ENCODE measurements around the gene BBS2. TPM values are rescaled to one million over a fixed set of nuclear protein-coding genes. Genes with fewer than 3 reads are reported as not detected.
A peak's percentile ranks its signal among the peaks of the same experiment; 100 is the strongest.

Gene BBS2
- total and polyA plus RNA-seq, 2 of the 13 experiments (the other 11 are each of a cell fraction or from before 2014, with no cell fraction given), result 59.7 to 68.3 TPM

- TF ChIP-seq HMG20A (CRISPR knock-in tag; IDR thresholded peaks at IDR 0.05; ENCODE audit: borderline replicate concordance) (no peak), RORA (CRISPR knock-in tag; IDR thresholded peaks at IDR 0.05) (no peak), NAIF1 (CRISPR knock-in tag; IDR thresholded peaks at IDR 0.05; ENCODE audit: borderline replicate concordance) (peak; percentile 56; the same call in 1 of the 2 replicates), ZNF101 (CRISPR knock-in tag; IDR thresholded peaks at IDR 0.05; ENCODE audit: borderline replicate concordance, low read depth) (no peak), GATA4 (IDR thresholded peaks at IDR 0.05; ENCODE audit: borderline replicate concordance, low read depth) (peak; percentile 39; the same call in 1 of the 2 replicates), MLLT10 (CRISPR knock-in tag; IDR thresholded peaks at IDR 0.05) (no peak), RAD51 (IDR thresholded peaks at IDR 0.05; ENCODE audit: borderline replicate concordance) (no peak), ZNF547 (CRISPR knock-in tag; IDR thresholded peaks at IDR 0.05) (peak; percentile 82; the same call in 1 of the 2 replicates)
- TF ChIP-seq, protein P1, sequence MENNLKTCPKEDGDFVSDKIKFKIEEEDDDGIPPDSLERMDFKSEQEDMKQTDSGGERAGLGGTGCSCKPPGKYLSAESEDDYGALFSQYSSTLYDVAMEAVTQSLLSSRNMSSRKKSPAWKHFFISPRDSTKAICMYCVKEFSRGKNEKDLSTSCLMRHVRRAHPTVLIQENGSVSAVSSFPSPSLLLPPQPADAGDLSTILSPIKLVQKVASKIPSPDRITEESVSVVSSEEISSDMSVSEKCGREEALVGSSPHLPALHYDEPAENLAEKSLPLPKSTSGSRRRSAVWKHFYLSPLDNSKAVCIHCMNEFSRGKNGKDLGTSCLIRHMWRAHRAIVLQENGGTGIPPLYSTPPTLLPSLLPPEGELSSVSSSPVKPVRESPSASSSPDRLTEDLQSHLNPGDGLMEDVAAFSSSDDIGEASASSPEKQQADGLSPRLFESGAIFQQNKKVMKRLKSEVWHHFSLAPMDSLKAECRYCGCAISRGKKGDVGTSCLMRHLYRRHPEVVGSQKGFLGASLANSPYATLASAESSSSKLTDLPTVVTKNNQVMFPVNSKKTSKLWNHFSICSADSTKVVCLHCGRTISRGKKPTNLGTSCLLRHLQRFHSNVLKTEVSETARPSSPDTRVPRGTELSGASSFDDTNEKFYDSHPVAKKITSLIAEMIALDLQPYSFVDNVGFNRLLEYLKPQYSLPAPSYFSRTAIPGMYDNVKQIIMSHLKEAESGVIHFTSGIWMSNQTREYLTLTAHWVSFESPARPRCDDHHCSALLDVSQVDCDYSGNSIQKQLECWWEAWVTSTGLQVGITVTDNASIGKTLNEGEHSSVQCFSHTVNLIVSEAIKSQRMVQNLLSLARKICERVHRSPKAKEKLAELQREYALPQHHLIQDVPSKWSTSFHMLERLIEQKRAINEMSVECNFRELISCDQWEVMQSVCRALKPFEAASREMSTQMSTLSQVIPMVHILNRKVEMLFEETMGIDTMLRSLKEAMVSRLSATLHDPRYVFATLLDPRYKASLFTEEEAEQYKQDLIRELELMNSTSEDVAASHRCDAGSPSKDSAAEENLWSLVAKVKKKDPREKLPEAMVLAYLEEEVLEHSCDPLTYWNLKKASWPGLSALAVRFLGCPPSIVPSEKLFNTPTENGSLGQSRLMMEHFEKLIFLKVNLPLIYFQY (CRISPR knock-in tag; IDR thresholded peaks at IDR 0.05; ENCODE audit: borderline replicate concordance), result peak; percentile 50; the same call in 1 of the 2 replicates
- TF ChIP-seq, protein P2, sequence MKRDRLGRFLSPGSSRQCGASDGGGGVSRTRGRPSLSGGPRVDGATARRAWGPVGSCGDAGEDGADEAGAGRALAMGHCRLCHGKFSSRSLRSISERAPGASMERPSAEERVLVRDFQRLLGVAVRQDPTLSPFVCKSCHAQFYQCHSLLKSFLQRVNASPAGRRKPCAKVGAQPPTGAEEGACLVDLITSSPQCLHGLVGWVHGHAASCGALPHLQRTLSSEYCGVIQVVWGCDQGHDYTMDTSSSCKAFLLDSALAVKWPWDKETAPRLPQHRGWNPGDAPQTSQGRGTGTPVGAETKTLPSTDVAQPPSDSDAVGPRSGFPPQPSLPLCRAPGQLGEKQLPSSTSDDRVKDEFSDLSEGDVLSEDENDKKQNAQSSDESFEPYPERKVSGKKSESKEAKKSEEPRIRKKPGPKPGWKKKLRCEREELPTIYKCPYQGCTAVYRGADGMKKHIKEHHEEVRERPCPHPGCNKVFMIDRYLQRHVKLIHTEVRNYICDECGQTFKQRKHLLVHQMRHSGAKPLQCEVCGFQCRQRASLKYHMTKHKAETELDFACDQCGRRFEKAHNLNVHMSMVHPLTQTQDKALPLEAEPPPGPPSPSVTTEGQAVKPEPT (CRISPR knock-in tag; IDR thresholded peaks at IDR 0.05; ENCODE audit: low read depth), result no peak; the same call in 1 of the 2 replicates
- TF ChIP-seq, protein P3, sequence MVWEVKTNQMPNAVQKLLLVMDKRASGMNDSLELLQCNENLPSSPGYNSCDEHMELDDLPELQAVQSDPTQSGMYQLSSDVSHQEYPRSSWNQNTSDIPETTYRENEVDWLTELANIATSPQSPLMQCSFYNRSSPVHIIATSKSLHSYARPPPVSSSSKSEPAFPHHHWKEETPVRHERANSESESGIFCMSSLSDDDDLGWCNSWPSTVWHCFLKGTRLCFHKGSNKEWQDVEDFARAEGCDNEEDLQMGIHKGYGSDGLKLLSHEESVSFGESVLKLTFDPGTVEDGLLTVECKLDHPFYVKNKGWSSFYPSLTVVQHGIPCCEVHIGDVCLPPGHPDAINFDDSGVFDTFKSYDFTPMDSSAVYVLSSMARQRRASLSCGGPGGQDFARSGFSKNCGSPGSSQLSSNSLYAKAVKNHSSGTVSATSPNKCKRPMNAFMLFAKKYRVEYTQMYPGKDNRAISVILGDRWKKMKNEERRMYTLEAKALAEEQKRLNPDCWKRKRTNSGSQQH (CRISPR knock-in tag; IDR thresholded peaks at IDR 0.05; ENCODE audit: low read depth), result no peak
- TF ChIP-seq, protein P4, sequence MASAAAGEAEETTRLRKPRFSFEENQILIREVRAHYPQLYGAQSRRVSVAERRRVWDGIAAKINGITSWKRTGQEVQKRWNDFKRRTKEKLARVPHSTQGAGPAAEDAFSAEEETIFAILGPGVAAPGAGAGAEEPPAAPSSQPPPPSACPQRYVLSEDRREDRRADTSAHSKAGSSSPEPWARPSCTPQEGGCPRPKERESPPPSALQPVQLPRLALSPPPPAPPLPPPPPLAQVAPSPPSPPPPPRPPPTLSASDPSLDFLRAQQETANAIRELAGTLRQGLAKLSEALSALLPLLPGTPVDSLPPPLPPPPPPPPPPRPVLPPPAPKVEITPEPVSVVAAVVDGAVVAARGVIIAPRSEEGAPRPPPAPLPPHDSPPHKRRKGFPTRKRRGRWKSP (CRISPR knock-in tag; IDR thresholded peaks at IDR 0.05), result peak; percentile 93
- TF ChIP-seq, protein P5, sequence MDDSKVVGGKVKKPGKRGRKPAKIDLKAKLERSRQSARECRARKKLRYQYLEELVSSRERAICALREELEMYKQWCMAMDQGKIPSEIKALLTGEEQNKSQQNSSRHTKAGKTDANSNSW (CRISPR knock-in tag; IDR thresholded peaks at IDR 0.05; ENCODE audit: borderline replicate concordance), result peak; percentile 95; the same call in 1 of the 2 replicates
- TF ChIP-seq, protein P6, sequence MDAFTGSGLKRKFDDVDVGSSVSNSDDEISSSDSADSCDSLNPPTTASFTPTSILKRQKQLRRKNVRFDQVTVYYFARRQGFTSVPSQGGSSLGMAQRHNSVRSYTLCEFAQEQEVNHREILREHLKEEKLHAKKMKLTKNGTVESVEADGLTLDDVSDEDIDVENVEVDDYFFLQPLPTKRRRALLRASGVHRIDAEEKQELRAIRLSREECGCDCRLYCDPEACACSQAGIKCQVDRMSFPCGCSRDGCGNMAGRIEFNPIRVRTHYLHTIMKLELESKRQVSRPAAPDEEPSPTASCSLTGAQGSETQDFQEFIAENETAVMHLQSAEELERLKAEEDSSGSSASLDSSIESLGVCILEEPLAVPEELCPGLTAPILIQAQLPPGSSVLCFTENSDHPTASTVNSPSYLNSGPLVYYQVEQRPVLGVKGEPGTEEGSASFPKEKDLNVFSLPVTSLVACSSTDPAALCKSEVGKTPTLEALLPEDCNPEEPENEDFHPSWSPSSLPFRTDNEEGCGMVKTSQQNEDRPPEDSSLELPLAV (CRISPR knock-in tag; conservative IDR thresholded peaks at IDR 0.05; ENCODE audit: low read depth), result no peak
- TF ChIP-seq, protein P7, sequence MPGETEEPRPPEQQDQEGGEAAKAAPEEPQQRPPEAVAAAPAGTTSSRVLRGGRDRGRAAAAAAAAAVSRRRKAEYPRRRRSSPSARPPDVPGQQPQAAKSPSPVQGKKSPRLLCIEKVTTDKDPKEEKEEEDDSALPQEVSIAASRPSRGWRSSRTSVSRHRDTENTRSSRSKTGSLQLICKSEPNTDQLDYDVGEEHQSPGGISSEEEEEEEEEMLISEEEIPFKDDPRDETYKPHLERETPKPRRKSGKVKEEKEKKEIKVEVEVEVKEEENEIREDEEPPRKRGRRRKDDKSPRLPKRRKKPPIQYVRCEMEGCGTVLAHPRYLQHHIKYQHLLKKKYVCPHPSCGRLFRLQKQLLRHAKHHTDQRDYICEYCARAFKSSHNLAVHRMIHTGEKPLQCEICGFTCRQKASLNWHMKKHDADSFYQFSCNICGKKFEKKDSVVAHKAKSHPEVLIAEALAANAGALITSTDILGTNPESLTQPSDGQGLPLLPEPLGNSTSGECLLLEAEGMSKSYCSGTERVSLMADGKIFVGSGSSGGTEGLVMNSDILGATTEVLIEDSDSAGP (CRISPR knock-in tag; IDR thresholded peaks at IDR 0.05; ENCODE audit: borderline replicate concordance), result peak; percentile 86; the same call in 1 of the 2 replicates
Measured at GRCh38 chr16:56519459-56520250, at the start of gene BBS2 (continued).

Measured in HepG2 (cell line).